RWPE1 (cell line): Measurements from ENCODE around the gene COL6A1.

Experiments used
- CTCF ChIA-PET: fragments of 350-600 bp; sonication (Branson Sonifier 250); formaldehyde crosslinking; extraction: SDS; loops from one replicate; lab custom pipeline; 2021; lab: Yijun Ruan, JAX
- POLR2A ChIA-PET: fragments of 400-600 bp; formaldehyde crosslinking; extraction: SDS; loops from one replicate; lab custom pipeline; 2020; ENCODE audit warnings: antibody characterized with exemption; ENCODE audit not compliant: low non-redundant PET; lab: Yijun Ruan, JAX
- DNase-seq: peaks from one replicate; pipeline ENCODE4 v3.0.0; 2012; ENCODE audit warnings: low spot score
- H3K27ac ChIP-seq: fragments of 450-650 bp; 2 replicates; pipeline ENCODE4 v1.5.1; 2017
- CTCF ChIP-seq: fragments of 450-650 bp; conservative IDR thresholded peaks from 2 replicates; pipeline ENCODE4 v1.5.1; 2017; ENCODE audit warnings: low read depth, mild to moderate bottlenecking

Gene COL6A1

DNA sequence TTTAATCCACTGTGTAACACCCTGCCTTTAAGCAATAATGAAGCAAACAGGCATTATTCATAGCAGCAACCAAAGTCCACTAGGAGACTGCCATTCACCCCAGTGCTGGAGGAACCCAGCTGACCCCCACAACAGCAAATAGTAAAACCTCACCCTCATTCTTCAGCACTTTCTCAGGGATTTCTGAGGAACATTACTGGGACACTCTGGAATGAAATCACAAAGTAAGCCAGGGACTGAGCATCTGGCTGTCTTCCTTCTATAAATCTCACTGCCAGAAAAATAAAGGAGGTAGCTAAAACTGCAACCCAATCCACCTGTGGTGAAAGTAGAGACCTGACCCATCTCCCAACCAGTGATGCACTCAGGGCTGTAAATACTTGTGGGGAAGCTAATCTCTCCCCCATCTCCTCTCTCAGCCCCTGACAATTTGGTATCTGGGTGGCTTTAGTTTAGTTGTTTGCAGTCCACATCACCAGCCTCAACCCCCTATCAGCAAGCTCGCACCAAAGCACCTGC, 47.1 kb downstream of the COL6A1 start:
- CTCF ChIA-PET, result interaction anchor here (0.8 kb wide), 1 partner anchor 62 kb away, joined by 3 read pairs; no protein-coding TSS in a partner anchor
- POLR2A ChIA-PET, result no interaction called here
- no peak for TF ChIP-seq CTCF
- no peak for DNase-seq
- no peak overlapping the region for H3K27ac ChIP-seq

DNA sequence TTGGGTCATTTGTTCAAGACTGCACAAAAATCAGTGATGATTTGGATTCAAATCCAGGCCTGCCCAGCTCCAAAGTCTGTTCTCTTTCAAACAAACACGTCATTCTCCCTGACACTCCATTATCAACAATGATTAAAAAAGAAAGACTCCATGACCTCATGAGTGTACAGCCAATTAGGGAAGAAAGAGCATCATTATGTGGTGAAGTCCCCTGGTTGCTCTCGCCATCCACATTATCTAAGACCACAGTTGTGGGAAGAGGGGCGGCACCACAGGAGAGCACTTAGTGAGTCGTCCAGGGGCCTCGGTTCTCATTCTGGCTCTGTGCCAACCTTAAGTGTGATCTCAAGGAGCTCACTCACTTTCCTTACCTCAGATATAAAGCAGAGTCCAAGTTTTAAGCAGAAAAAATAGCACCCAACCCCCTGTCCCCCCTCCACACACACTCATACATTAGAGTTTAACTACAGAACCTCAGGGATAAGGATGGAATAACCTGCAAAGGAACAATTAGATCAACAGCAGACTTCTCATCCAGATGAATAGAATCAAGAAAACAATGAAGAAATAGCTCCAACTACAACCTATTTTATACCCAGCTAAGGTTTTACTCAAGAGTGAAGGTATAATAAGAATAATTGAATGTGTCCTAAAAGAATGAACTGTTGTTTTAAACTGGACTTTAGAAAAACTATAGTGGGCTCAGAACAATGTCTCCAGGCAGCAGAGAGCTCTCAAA, 47.8 kb downstream of the COL6A1 start:
- ChIA-PET CTCF (no interaction called here), POLR2A (no interaction called here)
- DNase-seq, result no peak
- no peak for TF ChIP-seq CTCF
- H3K27ac ChIP-seq, result no peak overlapping the region

DNA sequence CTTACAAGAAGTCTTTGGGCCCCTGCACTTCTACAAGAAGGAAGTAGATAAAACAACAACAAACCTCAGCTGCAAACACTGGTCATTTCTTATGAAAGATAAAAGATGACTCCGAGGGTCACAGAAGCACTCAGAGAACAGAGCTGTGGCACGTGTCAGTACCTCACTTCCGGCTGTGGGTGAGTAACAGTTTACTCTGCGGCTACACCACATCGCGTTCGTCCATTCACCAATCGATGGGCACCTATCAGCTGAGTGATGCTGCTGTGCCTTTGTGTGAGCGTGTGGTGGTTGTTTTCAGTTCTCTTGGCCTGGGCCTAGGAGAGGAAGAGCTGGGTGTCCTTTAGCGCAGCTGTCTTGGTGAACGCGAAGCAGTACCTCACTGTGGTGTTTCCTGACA, 49.9 kb downstream of the COL6A1 start:
- POLR2A ChIA-PET, result no interaction called here
- no peak for DNase-seq
- H3K27ac ChIP-seq, result no peak overlapping the region
- no peak for TF ChIP-seq CTCF
- CTCF ChIA-PET, result no interaction called here

- ChIA-PET POLR2A (no interaction called here), CTCF (interaction anchor here (0.6 kb wide), 1 partner anchor 86 kb away, joined by 4 read pairs; no protein-coding TSS in a partner anchor)
- no peak for DNase-seq
- H3K27ac ChIP-seq, result no peak overlapping the region
- TF ChIP-seq CTCF, result no peak
Observed at GRCh38 chr21:46032100-46032499, 50.5 kb downstream of the COL6A1 start.

DNA sequence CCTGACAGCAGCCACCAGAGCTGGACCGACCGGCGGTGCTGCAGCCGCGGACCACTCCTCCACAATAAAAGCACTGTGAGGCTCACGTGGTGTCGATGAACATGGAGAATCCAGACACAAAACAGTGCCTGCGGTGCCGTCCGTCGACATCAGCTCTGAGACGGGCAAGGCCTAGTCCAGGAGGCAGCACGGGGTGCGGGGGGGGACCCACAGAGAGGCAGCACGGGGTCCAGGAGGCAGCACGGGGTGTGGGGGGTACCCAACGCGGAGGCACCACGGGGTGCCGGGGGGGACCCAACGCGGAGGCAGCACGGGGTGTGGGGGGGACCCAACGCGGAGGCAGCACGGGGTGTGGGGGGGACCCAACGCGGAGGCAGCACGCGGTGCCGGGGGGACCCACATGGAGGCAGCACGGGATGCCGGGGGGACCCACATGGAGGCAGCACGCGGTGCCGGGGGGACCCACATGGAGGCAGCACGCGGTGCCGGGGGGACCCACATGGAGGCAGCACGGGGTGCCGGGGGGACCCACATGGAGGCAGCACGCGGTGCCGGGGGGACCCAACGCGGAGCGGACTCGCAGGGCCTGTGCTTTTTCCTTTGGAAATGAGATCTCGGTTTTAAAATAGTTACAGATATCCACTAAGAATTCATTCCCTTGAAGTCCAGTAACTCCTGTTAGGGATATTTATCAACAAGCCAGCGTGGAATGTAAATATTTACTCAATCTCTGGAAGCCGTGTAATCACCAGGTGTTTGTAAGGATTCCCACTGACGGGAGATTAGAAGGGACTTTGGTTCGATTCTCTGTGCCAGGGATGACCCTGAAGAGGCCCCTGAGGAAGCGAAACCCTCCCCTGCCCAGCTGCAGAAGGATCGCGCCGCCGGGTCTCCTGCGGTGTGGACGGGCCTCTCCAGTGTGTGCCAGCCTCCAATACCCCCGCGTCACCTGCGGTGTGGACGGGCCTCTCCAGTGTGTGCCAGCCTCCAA, 52.1 kb downstream of the COL6A1 start:
- no peak for TF ChIP-seq CTCF
- DNase-seq, result no peak
- no peak overlapping the region for H3K27ac ChIP-seq
- CTCF ChIA-PET, result no interaction called here
- POLR2A ChIA-PET, result no interaction called here
